Progenitor cell of endocrine pancreas (in vitro differentiated cells): Measurements from ENCODE around the gene LNX1. TPM values are rescaled to one million over a fixed set of nuclear protein-coding genes. Genes with fewer than 3 reads are reported as not detected.

Source experiments
- DNase-seq: peaks from one replicate; pipeline ENCODE4 v3.0.0; 2021; ENCODE audit warnings: low spot score; ENCODE audit not compliant: unreplicated experiment
- H3K27ac Mint-ChIP-seq: 2 replicates; pipeline ENCODE4 v1.8.0; 2021; ENCODE audit warnings: mild to moderate bottlenecking, moderate library complexity, mixed read lengths
- H3K27me3 Mint-ChIP-seq: 2 replicates; pipeline ENCODE4 v1.8.0; 2021; ENCODE audit warnings: mixed read lengths
- H3K36me3 Mint-ChIP-seq: 2 replicates; pipeline ENCODE4 v1.8.0; 2022; ENCODE audit warnings: mixed read lengths; ENCODE audit not compliant: insufficient read depth
- H3K4me1 Mint-ChIP-seq: 2 replicates; pipeline ENCODE4 v1.8.0; 2021; ENCODE audit warnings: low read depth, mixed read lengths
- H3K4me3 Mint-ChIP-seq: 2 replicates; pipeline ENCODE4 v1.8.0; 2021; ENCODE audit warnings: low read depth, mild to moderate bottlenecking, moderate library complexity, mixed read lengths
- H3K9me3 Mint-ChIP-seq: 2 replicates; pipeline ENCODE4 v1.8.0; 2021; ENCODE audit warnings: low read depth, mixed read lengths
- total RNA-seq: library from RNA; stranded (reverse); gene quantifications from 2 replicates; pipeline ENCODE4 v1.2.1, GENCODE V29; 2021
- TF ChIP-seq, protein P1 (sequence below): fragments of 200-600 bp; sonication (generic); IDR thresholded peaks from one replicate; pipeline ENCODE4 v1.5.0; 2021; ENCODE audit warnings: antibody characterized with exemption, mild to moderate bottlenecking; ENCODE audit not compliant: unreplicated experiment

The LNX1 gene
- total RNA-seq, 1 donor from 2014 or later: 21.7 TPM

DNA sequence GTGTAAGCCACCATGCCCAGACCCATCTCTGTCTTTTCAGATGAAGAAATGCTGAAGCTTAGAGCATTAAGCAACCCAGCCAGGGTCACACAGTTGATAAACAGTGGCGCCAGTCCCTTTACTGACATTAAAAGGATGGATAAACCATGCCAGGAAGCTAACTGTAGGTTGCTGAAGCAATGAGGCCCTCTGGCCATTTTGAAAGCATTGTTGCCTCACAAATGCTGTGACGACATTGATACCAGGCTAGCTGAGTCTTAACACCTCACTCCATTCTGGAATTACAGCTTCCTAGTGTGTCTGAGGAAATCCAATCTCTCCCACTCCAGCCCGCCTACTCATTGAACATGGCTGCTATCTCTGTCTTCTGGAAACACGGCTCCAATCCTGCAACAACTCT is 89.7 kb downstream of the LNX1 start:
- no peak for DNase-seq
- Mint-ChIP-seq H3K36me3 (peaks cover 25% of the 10 kb centered on the region), H3K4me1 (peaks cover 8% of the 10 kb centered on the region), H3K9me3 (no peaks in the 10 kb centered on the region), H3K27ac (no peak overlapping the region), H3K27me3 (no peaks in the 10 kb centered on the region), H3K4me3 (no peak overlapping the region)
- TF ChIP-seq, protein P1, sequence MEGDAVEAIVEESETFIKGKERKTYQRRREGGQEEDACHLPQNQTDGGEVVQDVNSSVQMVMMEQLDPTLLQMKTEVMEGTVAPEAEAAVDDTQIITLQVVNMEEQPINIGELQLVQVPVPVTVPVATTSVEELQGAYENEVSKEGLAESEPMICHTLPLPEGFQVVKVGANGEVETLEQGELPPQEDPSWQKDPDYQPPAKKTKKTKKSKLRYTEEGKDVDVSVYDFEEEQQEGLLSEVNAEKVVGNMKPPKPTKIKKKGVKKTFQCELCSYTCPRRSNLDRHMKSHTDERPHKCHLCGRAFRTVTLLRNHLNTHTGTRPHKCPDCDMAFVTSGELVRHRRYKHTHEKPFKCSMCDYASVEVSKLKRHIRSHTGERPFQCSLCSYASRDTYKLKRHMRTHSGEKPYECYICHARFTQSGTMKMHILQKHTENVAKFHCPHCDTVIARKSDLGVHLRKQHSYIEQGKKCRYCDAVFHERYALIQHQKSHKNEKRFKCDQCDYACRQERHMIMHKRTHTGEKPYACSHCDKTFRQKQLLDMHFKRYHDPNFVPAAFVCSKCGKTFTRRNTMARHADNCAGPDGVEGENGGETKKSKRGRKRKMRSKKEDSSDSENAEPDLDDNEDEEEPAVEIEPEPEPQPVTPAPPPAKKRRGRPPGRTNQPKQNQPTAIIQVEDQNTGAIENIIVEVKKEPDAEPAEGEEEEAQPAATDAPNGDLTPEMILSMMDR: no peak

DNA sequence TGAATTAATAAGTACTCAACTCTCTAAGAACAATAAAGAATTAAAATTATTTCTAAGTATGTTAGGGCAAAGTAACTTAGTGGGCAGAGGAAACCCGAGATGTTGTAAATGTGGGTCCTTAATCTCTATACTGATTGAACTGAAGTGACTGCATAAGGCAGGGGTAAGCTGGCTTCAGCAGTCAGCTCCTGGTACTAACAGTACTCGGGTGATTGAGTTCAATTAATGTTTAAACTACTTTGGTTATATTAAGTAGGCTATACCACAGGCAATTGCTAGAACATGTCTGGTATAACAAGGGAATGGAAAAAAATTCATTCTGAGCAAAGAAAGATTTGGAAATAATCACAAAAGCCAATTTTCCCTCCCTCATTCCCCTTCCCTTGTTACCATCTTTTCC is 90.7 kb downstream of the LNX1 start:
- TF ChIP-seq, protein P1: no peak
- Mint-ChIP-seq H3K4me1 (peaks cover 8% of the 10 kb centered on the region), H3K4me3 (no peak overlapping the region), H3K9me3 (no peaks in the 10 kb centered on the region), H3K27me3 (no peaks in the 10 kb centered on the region), H3K27ac (no peak overlapping the region), H3K36me3 (peaks cover 29% of the 10 kb centered on the region)
- no peak for DNase-seq

DNA sequence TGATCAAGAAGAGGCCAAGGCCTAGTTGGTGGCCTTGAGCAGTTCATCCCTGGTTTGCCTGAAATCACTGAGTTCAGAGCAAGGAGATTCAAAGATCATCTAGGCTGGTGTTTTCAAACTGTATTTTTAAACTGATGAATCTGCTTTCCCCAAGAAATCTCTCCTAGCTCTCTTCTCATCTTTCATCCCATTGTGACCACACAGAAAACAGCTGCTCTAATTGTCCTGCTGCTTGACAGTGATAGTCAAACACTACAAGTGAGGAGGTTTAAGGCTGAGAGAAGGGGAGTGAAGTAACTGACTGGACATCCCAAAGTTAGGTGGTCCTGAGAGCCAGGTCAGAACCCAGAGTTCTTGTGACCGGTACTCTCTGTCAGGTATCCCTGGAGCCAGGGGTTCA is 91.5 kb downstream of the LNX1 start:
- H3K36me3 Mint-ChIP-seq: peaks cover 27% of the 10 kb centered on the region
- H3K4me3 Mint-ChIP-seq: no peak overlapping the region
- H3K9me3 Mint-ChIP-seq: no peaks in the 10 kb centered on the region
- H3K27ac Mint-ChIP-seq: no peak overlapping the region
- DNase-seq: no peak
- TF ChIP-seq, protein P1: no peak
- no peaks in the 10 kb centered on the region for H3K27me3 Mint-ChIP-seq
- peaks cover 8% of the 10 kb centered on the region for H3K4me1 Mint-ChIP-seq

DNA sequence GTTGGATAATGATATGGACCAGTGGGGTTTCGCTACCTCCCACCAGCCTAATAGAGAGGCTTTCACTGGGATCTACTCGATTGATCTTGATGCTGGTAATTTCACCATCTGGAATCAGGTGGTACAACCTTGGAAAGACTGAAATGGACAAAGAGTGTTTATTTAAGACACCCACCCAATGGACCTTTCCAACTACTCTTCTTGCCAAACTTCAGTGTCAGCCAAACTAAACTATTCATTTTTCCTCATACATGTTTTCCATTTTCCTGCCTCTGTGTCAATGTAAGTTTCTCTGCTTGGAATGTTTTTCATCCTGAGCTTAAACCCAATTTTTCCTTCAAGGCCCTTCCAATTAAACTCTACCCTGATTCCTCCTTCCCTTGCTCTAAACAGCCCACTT is 92.6 kb downstream of the LNX1 start:
- Mint-ChIP-seq H3K9me3 (no peaks in the 10 kb centered on the region), H3K4me1 (peaks cover 8% of the 10 kb centered on the region), H3K36me3 (peaks cover 34% of the 10 kb centered on the region), H3K4me3 (no peak overlapping the region), H3K27ac (no peak overlapping the region), H3K27me3 (no peaks in the 10 kb centered on the region)
- no peak for DNase-seq
- TF ChIP-seq, protein P1: no peak

DNA sequence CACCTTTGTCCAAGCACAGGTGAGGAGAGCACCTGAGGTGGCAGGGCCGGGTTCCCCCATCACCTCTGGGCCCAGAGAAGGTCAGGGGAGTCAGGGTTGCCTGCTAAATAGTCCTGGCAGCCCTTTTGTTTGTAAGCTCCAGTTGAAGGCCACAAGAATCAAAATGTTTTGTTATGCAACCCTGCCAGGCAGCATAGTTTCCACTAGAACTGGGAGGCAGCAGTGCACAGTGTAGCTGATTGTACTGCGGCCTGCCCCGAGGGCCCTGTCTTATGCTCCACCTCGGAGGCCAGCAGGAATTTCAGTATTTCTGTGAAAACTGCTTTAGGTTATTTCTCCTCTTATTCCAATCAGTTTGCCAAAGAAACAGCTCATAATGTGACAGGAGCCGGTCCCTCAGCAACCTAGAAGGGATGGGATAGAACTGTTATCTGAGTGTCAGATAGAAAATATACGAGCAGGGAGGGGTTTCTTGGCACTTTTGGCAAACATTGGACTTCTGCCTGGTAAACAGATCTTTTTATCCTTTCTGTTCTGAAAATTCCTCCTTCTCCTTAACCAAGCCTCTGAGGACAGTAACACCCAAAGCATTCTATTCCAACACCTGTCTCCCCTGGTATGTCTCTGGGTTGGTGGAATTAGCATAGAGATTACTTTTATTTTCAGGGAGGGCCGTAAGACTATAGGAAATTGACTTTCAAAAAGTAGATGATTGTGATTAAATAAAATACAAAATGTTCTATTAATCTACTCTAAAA is 93.6 kb downstream of the LNX1 start:
- peaks cover 8% of the 10 kb centered on the region for H3K4me1 Mint-ChIP-seq
- H3K27ac Mint-ChIP-seq: no peak overlapping the region
- no peak for DNase-seq
- H3K36me3 Mint-ChIP-seq: peaks cover 30% of the 10 kb centered on the region
- H3K9me3 Mint-ChIP-seq: no peaks in the 10 kb centered on the region
- TF ChIP-seq, protein P1: no peak
- H3K27me3 Mint-ChIP-seq: no peaks in the 10 kb centered on the region
- H3K4me3 Mint-ChIP-seq: no peak overlapping the region
